ENCODE data around the gene CCM2.
A peak's percentile ranks its signal among the peaks of the same experiment; 100 is the strongest.

Gene CCM2

DNA sequence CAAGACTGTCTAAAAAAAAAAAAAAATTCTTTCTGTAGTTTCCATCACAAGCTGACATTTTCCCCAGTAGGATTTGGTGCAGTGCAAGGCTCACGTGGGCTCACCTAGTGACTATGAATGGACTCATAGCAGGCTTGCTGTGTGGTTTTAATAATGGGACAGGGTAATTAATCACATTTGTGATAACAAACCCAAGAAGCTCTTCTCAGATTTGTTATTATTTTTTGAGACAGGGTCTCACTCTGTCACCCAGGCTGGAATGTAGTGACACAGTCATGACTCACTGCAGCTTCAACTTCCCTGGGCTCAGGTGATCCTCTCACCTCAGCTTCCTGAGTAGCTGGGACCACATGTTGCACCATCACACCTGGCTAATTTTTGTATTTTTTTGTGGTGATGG lies 48.7 kb downstream of the CCM2 start:
- H3K9me3 ChIP-seq (ENCODE audit: severe bottlenecking), result no peaks in the 10 kb centered on the region
- ATAC-seq (ENCODE audit: low read depth), result peak; percentile 36; the same call in 1 of the 3 replicates
- no peak overlapping the region for H3K27ac ChIP-seq (ENCODE audit: poor library complexity, severe bottlenecking)
- TF ChIP-seq, protein P1, sequence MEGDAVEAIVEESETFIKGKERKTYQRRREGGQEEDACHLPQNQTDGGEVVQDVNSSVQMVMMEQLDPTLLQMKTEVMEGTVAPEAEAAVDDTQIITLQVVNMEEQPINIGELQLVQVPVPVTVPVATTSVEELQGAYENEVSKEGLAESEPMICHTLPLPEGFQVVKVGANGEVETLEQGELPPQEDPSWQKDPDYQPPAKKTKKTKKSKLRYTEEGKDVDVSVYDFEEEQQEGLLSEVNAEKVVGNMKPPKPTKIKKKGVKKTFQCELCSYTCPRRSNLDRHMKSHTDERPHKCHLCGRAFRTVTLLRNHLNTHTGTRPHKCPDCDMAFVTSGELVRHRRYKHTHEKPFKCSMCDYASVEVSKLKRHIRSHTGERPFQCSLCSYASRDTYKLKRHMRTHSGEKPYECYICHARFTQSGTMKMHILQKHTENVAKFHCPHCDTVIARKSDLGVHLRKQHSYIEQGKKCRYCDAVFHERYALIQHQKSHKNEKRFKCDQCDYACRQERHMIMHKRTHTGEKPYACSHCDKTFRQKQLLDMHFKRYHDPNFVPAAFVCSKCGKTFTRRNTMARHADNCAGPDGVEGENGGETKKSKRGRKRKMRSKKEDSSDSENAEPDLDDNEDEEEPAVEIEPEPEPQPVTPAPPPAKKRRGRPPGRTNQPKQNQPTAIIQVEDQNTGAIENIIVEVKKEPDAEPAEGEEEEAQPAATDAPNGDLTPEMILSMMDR (IDR thresholded peaks at IDR 0.05; ENCODE audit: poor library complexity, severe bottlenecking), result no peak
- H3K36me3 ChIP-seq (ENCODE audit: low read depth), result peaks cover 31% of the 10 kb centered on the region
- no peak for DNase-seq (ENCODE audit: low spot score)
- H3K27me3 ChIP-seq (ENCODE audit: insufficient read depth, poor library complexity, severe bottlenecking), result no peaks in the 10 kb centered on the region
- no peak overlapping the region for H3K4me3 ChIP-seq (ENCODE audit: severe bottlenecking)
- H3K4me1 ChIP-seq (ENCODE audit: insufficient read depth, poor library complexity, severe bottlenecking), result no peaks in the 10 kb centered on the region

DNA sequence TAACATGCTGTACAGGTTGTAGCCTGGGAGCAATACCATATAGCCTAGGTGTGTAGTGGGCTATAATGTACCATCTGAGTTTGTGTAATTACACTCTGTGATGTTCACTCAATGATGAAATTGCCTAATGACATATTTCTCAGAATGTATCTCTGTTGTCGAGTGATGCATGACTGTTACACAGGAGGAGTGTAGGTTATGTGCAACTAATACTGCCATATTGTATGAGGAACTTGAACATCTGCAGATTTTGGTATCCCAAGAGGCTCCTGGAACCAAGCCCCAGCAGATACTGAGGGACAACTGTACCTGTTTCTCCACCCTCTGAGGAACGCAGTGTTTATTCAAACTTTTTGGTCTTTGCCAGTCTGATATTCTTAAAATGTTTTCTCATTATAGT lies 50.2 kb downstream of the CCM2 start:
- H3K27ac ChIP-seq (ENCODE audit: poor library complexity, severe bottlenecking), result no peak overlapping the region
- H3K27me3 ChIP-seq (ENCODE audit: insufficient read depth, poor library complexity, severe bottlenecking), result no peaks in the 10 kb centered on the region
- no peaks in the 10 kb centered on the region for H3K4me1 ChIP-seq (ENCODE audit: insufficient read depth, poor library complexity, severe bottlenecking)
- H3K36me3 ChIP-seq (ENCODE audit: low read depth), result peaks cover 30% of the 10 kb centered on the region
- TF ChIP-seq, protein P1 (IDR thresholded peaks at IDR 0.05; ENCODE audit: poor library complexity, severe bottlenecking), result no peak
- no peak overlapping the region for H3K4me3 ChIP-seq (ENCODE audit: severe bottlenecking)
- DNase-seq (ENCODE audit: low spot score), result no peak
- no peaks in the 10 kb centered on the region for H3K9me3 ChIP-seq (ENCODE audit: severe bottlenecking)
- no peak for ATAC-seq (ENCODE audit: low read depth)

DNA sequence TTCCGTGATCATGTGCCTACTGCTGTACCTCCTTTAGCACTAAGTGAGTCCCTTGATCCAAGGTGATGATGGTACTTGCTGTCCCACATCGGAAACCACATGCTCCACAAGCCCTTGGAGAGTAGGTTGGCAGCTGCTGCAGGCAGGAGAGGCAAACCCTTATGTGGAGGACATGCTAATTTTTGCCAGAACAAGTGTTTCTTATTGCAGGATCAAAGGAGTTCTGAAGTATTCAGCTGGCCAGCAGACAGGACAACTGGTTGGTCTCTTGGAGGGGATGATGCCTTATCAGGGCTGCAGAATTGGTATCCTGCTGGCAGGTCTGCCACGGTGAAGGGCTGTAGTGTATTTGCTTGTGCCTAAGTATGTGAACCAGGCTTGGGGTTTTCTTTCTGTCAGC lies 52.0 kb downstream of the CCM2 start:
- H3K9me3 ChIP-seq (ENCODE audit: severe bottlenecking), result no peaks in the 10 kb centered on the region
- DNase-seq (ENCODE audit: low spot score) (no peak), ATAC-seq (ENCODE audit: low read depth) (no peak)
- no peaks in the 10 kb centered on the region for H3K27me3 ChIP-seq (ENCODE audit: insufficient read depth, poor library complexity, severe bottlenecking)
- H3K36me3 ChIP-seq (ENCODE audit: low read depth), result peaks cover 22% of the 10 kb centered on the region
- no peak overlapping the region for H3K27ac ChIP-seq (ENCODE audit: poor library complexity, severe bottlenecking)
- TF ChIP-seq, protein P1 (IDR thresholded peaks at IDR 0.05; ENCODE audit: poor library complexity, severe bottlenecking), result no peak
- H3K4me3 ChIP-seq (ENCODE audit: severe bottlenecking), result no peak overlapping the region
- H3K4me1 ChIP-seq (ENCODE audit: insufficient read depth, poor library complexity, severe bottlenecking), result no peaks in the 10 kb centered on the region

DNA sequence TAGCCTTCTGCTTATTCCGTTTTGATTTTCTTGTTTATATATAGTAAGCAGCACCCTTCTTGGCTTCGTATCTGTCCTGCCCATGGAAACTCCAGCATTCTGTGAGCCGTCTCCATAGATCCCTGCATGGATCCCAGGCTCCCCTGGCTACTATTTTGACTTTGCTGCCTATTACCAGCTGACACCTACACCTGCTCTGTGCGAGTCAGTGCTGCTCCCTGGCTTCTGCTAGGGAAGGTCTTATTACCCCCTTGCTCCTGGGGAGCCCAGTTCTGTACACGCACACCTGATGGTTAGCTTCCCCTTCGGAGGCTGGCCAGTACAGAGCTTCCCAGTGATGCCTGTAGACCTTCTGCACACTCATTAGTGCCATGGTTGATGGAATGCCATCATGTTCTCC lies 53.4 kb downstream of the CCM2 start:
- DNase-seq (ENCODE audit: low spot score), result no peak
- ATAC-seq (ENCODE audit: low read depth), result no peak
- TF ChIP-seq, protein P1 (IDR thresholded peaks at IDR 0.05; ENCODE audit: poor library complexity, severe bottlenecking), result no peak
- Histone ChIP-seq H3K36me3 (ENCODE audit: low read depth) (peaks cover 16% of the 10 kb centered on the region), H3K9me3 (ENCODE audit: severe bottlenecking) (no peaks in the 10 kb centered on the region), H3K27me3 (ENCODE audit: insufficient read depth, poor library complexity, severe bottlenecking) (no peaks in the 10 kb centered on the region), H3K4me1 (ENCODE audit: insufficient read depth, poor library complexity, severe bottlenecking) (no peaks in the 10 kb centered on the region), H3K27ac (ENCODE audit: poor library complexity, severe bottlenecking) (no peak overlapping the region), H3K4me3 (ENCODE audit: severe bottlenecking) (no peak overlapping the region)

DNA sequence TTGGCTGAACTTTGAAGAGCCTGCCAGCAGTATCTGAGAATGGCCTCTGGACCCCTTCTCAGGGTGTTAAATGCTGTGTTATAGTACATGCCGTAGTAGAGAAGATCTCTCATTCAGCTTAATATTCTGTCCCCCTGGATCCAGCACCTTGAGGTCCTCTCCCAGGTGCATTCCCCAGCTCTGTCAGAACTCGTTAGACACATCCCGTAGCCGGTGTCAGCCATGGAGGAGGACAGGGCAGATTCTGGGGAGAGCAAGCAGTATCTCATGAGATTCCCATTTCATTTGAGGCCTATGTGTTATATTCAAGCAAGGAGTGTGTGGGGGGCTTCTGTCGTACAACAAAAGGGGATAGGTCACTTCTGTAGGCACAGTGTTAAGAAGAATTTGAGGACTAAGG lies 53.9 kb downstream of the CCM2 start:
- DNase-seq (ENCODE audit: low spot score) (no peak), ATAC-seq (ENCODE audit: low read depth) (no peak)
- Histone ChIP-seq H3K36me3 (ENCODE audit: low read depth) (peaks cover 15% of the 10 kb centered on the region), H3K9me3 (ENCODE audit: severe bottlenecking) (no peaks in the 10 kb centered on the region), H3K4me3 (ENCODE audit: severe bottlenecking) (no peak overlapping the region), H3K27ac (ENCODE audit: poor library complexity, severe bottlenecking) (no peak overlapping the region), H3K4me1 (ENCODE audit: insufficient read depth, poor library complexity, severe bottlenecking) (no peaks in the 10 kb centered on the region), H3K27me3 (ENCODE audit: insufficient read depth, poor library complexity, severe bottlenecking) (no peaks in the 10 kb centered on the region)
- TF ChIP-seq, protein P1 (IDR thresholded peaks at IDR 0.05; ENCODE audit: poor library complexity, severe bottlenecking), result no peak

Data from RWPE2 (cell line).